Measurements from ENCODE around the gene TMC1.
"Not testable (repeated sequence)": the region's sequence is repeated elsewhere in the genome, so short reads cannot be mapped to it uniquely, and the experiment has no call there.

TMC1 gene

GRCh38 chr9:72526901-72527800, 5.7 kb downstream of the TMC1 start:
- DNase-seq, result no peak

GRCh38 chr9:72527801-72528195, 6.4 kb downstream of the TMC1 start:
- no peak for DNase-seq

GRCh38 chr9:72529531-72529930, 8.1 kb downstream of the TMC1 start:
- no peak for DNase-seq

GRCh38 chr9:72533322-72533721, 11.9 kb downstream of the TMC1 start:
- no peak for DNase-seq

GRCh38 chr9:72534931-72535330, 13.5 kb downstream of the TMC1 start:
- no peak for DNase-seq

- DNase-seq, result no peak
These were observed 15.7 kb downstream of the TMC1 start for GRCh38 chr9:72537011-72537545.

GRCh38 chr9:72537671-72538070, 16.3 kb downstream of the TMC1 start:
- no peak for DNase-seq

GRCh38 chr9:72538921-72539702, 17.7 kb downstream of the TMC1 start:
- DNase-seq, result no peak

- DNase-seq, result no peak
These were observed 18.5 kb downstream of the TMC1 start for GRCh38 chr9:72539824-72540347.

- DNase-seq, result no peak
These were observed 19.0 kb downstream of the TMC1 start for GRCh38 chr9:72540348-72540873.

GRCh38 chr9:72542537-72542833, 21.1 kb downstream of the TMC1 start:
- not testable (repeated sequence) for DNase-seq

GRCh38 chr9:72542917-72543316, 21.5 kb downstream of the TMC1 start:
- no peak for DNase-seq

GRCh38 chr9:72551306-72551705, 29.9 kb downstream of the TMC1 start:
- DNase-seq, result no peak

- no peak for DNase-seq
These were observed 30.9 kb downstream of the TMC1 start for GRCh38 chr9:72552356-72552755.

GRCh38 chr9:72554221-72554641, 32.8 kb downstream of the TMC1 start:
- no peak for DNase-seq

GRCh38 chr9:72557549-72557948, 36.1 kb downstream of the TMC1 start:
- DNase-seq, result no peak

- no peak for DNase-seq
These were observed 38.7 kb downstream of the TMC1 start for GRCh38 chr9:72560086-72560485.

GRCh38 chr9:72563806-72564205, 42.4 kb downstream of the TMC1 start:
- no peak for DNase-seq

GRCh38 chr9:72564479-72565281, 43.3 kb downstream of the TMC1 start:
- no peak for DNase-seq

- DNase-seq, result no peak
These were observed 44.1 kb downstream of the TMC1 start for GRCh38 chr9:72565535-72565934.

- no peak for DNase-seq
These were observed 52.9 kb downstream of the TMC1 start for GRCh38 chr9:72574156-72574810.

- no peak for DNase-seq
These were observed 54.3 kb downstream of the TMC1 start for GRCh38 chr9:72575666-72576065.
